Tibial nerve (tissue), 4 donors: Measurements from ENCODE around the gene EYA2.
A peak's percentile ranks its signal among the peaks of the same experiment; 100 is the strongest.

ENCODE experiments used
- CTCF ChIP-seq, 5 experiments: fragments of 200-600 bp in 3 of 5; fragments of 450-650 bp in 2 of 5; sonication (generic) in 3 of 5; IDR thresholded peaks; one replicate each; pipeline ENCODE4 v1.5.1; 2016 to 2019; ENCODE audit warnings: antibody characterized with exemption in 5 of 5, mild to moderate bottlenecking in 3 of 5, moderate library complexity in 2 of 5
- EP300 ChIP-seq, 2 donors: sonication (generic); formaldehyde crosslinking; IDR thresholded peaks; one replicate each; pipeline ENCODE4 v1.6.1; 2017; ENCODE audit warnings: antibody characterized with exemption in 2 of 2, mild to moderate bottlenecking in 1 of 2
- POLR2A ChIP-seq, 2 donors: fragments of 450-650 bp; IDR thresholded peaks; one replicate each; pipeline ENCODE4 v1.6.1; 2017; ENCODE audit warnings: antibody characterized with exemption in 2 of 2, mild to moderate bottlenecking in 2 of 2, moderate library complexity in 2 of 2

- TF ChIP-seq CTCF (IDR thresholded peaks at IDR 0.05) (peak; percentile 85 to 93 (median 89)), POLR2A (IDR thresholded peaks at IDR 0.05) (no peak), EP300 (IDR thresholded peaks at IDR 0.05) (peak in 1 of 2 donors; percentile 25)
Observed at GRCh38 chr20:47196091-47197081, 301.7 kb downstream of the EYA2 start.
